Activated B cell treated with CpG ODN at 0.5 μM for 24 hours (primary cell): ENCODE data around the gene APOA1. TPM values are rescaled to one million over a fixed set of nuclear protein-coding genes. Genes with fewer than 3 reads are reported as not detected.

Experiments
- ATAC-seq: fragments of 200-7000 bp; cut with Tn5 transposase; one replicate; pipeline ENCODE4 v1.10.0; 2021; ENCODE audit warnings: low read depth, mild to moderate bottlenecking, moderate library complexity
- CTCF ChIA-PET: fragments of 350-600 bp; sonication (Branson Sonifier 250); formaldehyde crosslinking; loops from one replicate; lab custom pipeline; 2021; ENCODE audit warnings: antibody characterized with exemption; lab: Charles Lee
- POLR2A ChIA-PET: fragments of 350-600 bp; sonication (Branson Sonifier 250); formaldehyde crosslinking; loops from one replicate; lab custom pipeline; 2021; ENCODE audit warnings: antibody characterized with exemption; lab: Charles Lee
- DNase-seq: peaks from one replicate; pipeline ENCODE4 v3.0.0; 2022
- H3K27ac Mint-ChIP-seq: one replicate; pipeline ENCODE4 v1.8.0; 2020; ENCODE audit warnings: mixed read lengths
- H3K27me3 Mint-ChIP-seq: one replicate; pipeline ENCODE4 v1.8.0; 2021; ENCODE audit warnings: mixed read lengths
- H3K36me3 Mint-ChIP-seq: one replicate; pipeline ENCODE4 v1.8.0; 2021; ENCODE audit warnings: low read depth, mixed read lengths
- H3K4me1 Mint-ChIP-seq: one replicate; pipeline ENCODE4 v1.8.0; 2021; ENCODE audit warnings: mixed read lengths
- H3K4me3 Mint-ChIP-seq: one replicate; pipeline ENCODE4 v1.8.0; 2020; ENCODE audit warnings: mild to moderate bottlenecking, mixed read lengths
- H3K9me3 Mint-ChIP-seq: one replicate; pipeline ENCODE4 v1.8.0; 2020; ENCODE audit warnings: mixed read lengths
- CTCF ChIP-seq: fragments of 200-600 bp; IDR thresholded peaks from one replicate; pipeline ENCODE4 v1.8.0; 2022; ENCODE audit warnings: antibody characterized with exemption, mild to moderate bottlenecking
- intact Hi-C: fragments of 100-400 bp; cut with micrococcal nuclease; formaldehyde crosslinking; loops from one replicate; pipeline ENCODE4 v1.15.1; 2024
- total RNA-seq: library from RNA; stranded (reverse); gene quantifications from 2 replicates; pipeline ENCODE4 v1.2.3, GENCODE V29; 2022

The APOA1 gene
- total RNA-seq, 1 donor from 2014 or later, result 0.31 TPM

- no peak for ATAC-seq
- H3K4me3 Mint-ChIP-seq, result no peak overlapping the region
- no peaks in the 10 kb centered on the region for H3K36me3 Mint-ChIP-seq
- no peak for TF ChIP-seq CTCF
- intact Hi-C loops, result no loop called here
- H3K27me3 Mint-ChIP-seq, result peaks cover 3% of the 10 kb centered on the region
- CTCF ChIA-PET, result no interaction called here
- H3K4me1 Mint-ChIP-seq, result no peaks in the 10 kb centered on the region
- H3K9me3 Mint-ChIP-seq, result no peaks in the 10 kb centered on the region
- no peak for DNase-seq
- no peak overlapping the region for H3K27ac Mint-ChIP-seq
- POLR2A ChIA-PET, result no interaction called here
Observed at GRCh38 chr11:116822575-116822974, 14.8 kb downstream of the APOA1 start.

GRCh38 chr11:116821050-116821918, 16.1 kb downstream of the APOA1 start:
- intact Hi-C loops, result no loop called here
- no peaks in the 10 kb centered on the region for H3K9me3 Mint-ChIP-seq
- H3K4me3 Mint-ChIP-seq, result no peak overlapping the region
- H3K27ac Mint-ChIP-seq, result no peak overlapping the region
- no peaks in the 10 kb centered on the region for H3K4me1 Mint-ChIP-seq
- ChIA-PET CTCF (interaction anchor here (1.0 kb wide), 1 partner anchor 15 kb away, joined by 3 read pairs; no protein-coding TSS in a partner anchor), POLR2A (no interaction called here)
- peaks cover under 1% of the 10 kb centered on the region for H3K27me3 Mint-ChIP-seq
- no peak for ATAC-seq
- TF ChIP-seq CTCF, result no peak
- DNase-seq, result no peak
- H3K36me3 Mint-ChIP-seq, result no peaks in the 10 kb centered on the region

GRCh38 chr11:116819049-116819448, 18.4 kb downstream of the APOA1 start:
- H3K4me1 Mint-ChIP-seq, result no peaks in the 10 kb centered on the region
- no peaks in the 10 kb centered on the region for H3K27me3 Mint-ChIP-seq
- H3K36me3 Mint-ChIP-seq, result no peaks in the 10 kb centered on the region
- intact Hi-C loops, result no loop called here
- no peak overlapping the region for H3K4me3 Mint-ChIP-seq
- CTCF ChIA-PET, result no interaction called here
- H3K9me3 Mint-ChIP-seq, result no peaks in the 10 kb centered on the region
- H3K27ac Mint-ChIP-seq, result no peak overlapping the region
- no peak for TF ChIP-seq CTCF
- ATAC-seq, result no peak
- no peak for DNase-seq
- POLR2A ChIA-PET, result no interaction called here

GRCh38 chr11:116814502-116814901, 22.9 kb downstream of the APOA1 start:
- no peaks in the 10 kb centered on the region for H3K36me3 Mint-ChIP-seq
- TF ChIP-seq CTCF, result no peak
- POLR2A ChIA-PET, result no interaction called here
- CTCF ChIA-PET, result no interaction called here
- H3K27ac Mint-ChIP-seq, result no peak overlapping the region
- H3K9me3 Mint-ChIP-seq, result no peaks in the 10 kb centered on the region
- H3K27me3 Mint-ChIP-seq, result peaks cover 2% of the 10 kb centered on the region
- intact Hi-C loops, result no loop called here
- no peaks in the 10 kb centered on the region for H3K4me1 Mint-ChIP-seq
- DNase-seq (no peak), ATAC-seq (no peak)
- H3K4me3 Mint-ChIP-seq, result no peak overlapping the region

- no peaks in the 10 kb centered on the region for H3K36me3 Mint-ChIP-seq
- no peak overlapping the region for H3K27ac Mint-ChIP-seq
- ChIA-PET POLR2A (no interaction called here), CTCF (no interaction called here)
- no peak for TF ChIP-seq CTCF
- H3K27me3 Mint-ChIP-seq, result peaks cover 5% of the 10 kb centered on the region
- intact Hi-C loops, result no loop called here
- H3K4me3 Mint-ChIP-seq, result no peak overlapping the region
- H3K9me3 Mint-ChIP-seq, result no peaks in the 10 kb centered on the region
- DNase-seq, result no peak
- no peak for ATAC-seq
- no peaks in the 10 kb centered on the region for H3K4me1 Mint-ChIP-seq
Observed at GRCh38 chr11:116813781-116814471, 23.5 kb downstream of the APOA1 start.
